GM12801 (cell line): ENCODE measurements around the gene DTX1.

ENCODE experiments used
- CTCF ChIP-seq: IDR thresholded peaks from one replicate; pipeline ENCODE4 v1.5.1; 2011; ENCODE audit warnings: control low read depth; ENCODE audit not compliant: insufficient read length; ENCODE audit errors: extremely low read depth

Gene DTX1

DNA sequence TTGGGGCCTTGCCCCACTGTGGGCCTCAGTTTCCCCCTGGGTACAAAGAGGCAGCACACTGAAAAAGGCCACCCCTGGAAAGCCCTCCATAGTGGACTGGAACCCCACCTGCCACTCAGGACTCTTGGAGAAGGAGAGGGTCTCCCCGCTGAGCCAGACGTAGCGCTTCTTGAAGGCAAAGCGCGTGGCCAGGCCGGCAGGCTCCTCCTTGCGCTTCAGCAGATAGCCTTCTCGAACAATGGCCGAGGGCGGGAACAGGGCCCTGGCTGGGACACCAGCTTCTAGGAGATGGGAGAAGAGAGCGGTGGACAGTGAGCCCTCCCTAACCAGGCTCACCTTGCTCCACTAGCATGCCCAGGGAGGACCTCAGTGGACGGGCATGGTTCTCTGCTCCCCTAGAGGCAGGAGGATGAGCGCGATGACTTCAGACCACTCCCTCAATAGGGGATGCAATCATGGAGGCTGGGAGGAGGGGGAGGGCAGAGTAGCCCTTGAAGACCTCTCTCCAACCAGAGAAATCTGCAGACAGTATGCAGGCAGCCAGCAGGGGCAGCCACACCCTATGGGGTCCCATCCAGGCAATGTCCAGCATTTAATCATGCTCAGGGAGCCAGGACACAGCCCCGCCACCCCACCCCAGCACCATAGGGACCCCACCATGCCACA is 49.2 kb downstream of the DTX1 start:
- no peak for TF ChIP-seq CTCF

DNA sequence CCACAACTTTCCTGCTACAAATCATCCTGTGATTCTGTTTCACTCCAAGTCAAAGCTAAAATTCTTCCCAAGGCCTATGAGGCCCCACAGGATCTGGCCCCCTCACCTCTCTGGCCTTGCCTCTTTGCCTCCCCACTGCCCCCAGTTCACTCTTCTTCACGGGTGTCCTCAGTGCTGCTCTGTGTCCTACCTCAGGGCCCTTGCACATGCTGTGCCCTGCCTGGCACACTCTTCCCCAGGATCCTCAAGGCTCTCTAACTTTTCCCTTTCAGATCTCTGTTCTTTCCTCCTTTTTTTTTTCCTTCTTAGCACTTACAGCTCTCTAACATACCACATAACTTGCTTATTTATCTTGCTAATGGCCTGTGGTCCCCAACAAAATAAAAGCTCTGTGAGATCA is 49.8 kb downstream of the DTX1 start:
- TF ChIP-seq CTCF = no peak

GRCh38 chr12:113108308-113108707 is 51.8 kb downstream of the DTX1 start:
- no peak for TF ChIP-seq CTCF

- no peak for TF ChIP-seq CTCF
Observed at GRCh38 chr12:113109360-113109759, 52.8 kb downstream of the DTX1 start.

GRCh38 chr12:113109872-113110599 is 53.5 kb downstream of the DTX1 start:
- TF ChIP-seq CTCF = no peak

GRCh38 chr12:113111247-113111646 is 54.7 kb downstream of the DTX1 start:
- no peak for TF ChIP-seq CTCF

GRCh38 chr12:113112043-113112899 is 55.7 kb downstream of the DTX1 start:
- TF ChIP-seq CTCF = no peak
